ENCODE results near the gene EIF3F.
A peak's percentile ranks its signal among the peaks of the same experiment; 100 is the strongest.

The EIF3F gene

GRCh38 chr11:7999795-8000194, 12.7 kb downstream of the EIF3F start:
- no peaks in the 10 kb centered on the region for H3K4me1 Mint-ChIP-seq
- H3K27ac Mint-ChIP-seq: no peak overlapping the region
- peaks cover 57% of the 10 kb centered on the region for H3K36me3 Mint-ChIP-seq (ENCODE audit: low read depth)
- no peak overlapping the region for H3K4me3 Mint-ChIP-seq
- no peak for TF ChIP-seq CTCF (IDR thresholded peaks at IDR 0.05)
- DNase-seq: no peak
- peaks cover 5% of the 10 kb centered on the region for H3K27me3 Mint-ChIP-seq (ENCODE audit: low read depth, poor library complexity)
- no peaks in the 10 kb centered on the region for H3K9me3 Mint-ChIP-seq

- no peak for DNase-seq
- Mint-ChIP-seq H3K4me1 (no peaks in the 10 kb centered on the region), H3K27ac (peak overlapping the region; percentile 5), H3K9me3 (no peaks in the 10 kb centered on the region), H3K4me3 (no peak overlapping the region), H3K27me3 (ENCODE audit: low read depth, poor library complexity) (peaks cover 8% of the 10 kb centered on the region), H3K36me3 (ENCODE audit: low read depth) (peaks cover 51% of the 10 kb centered on the region)
- TF ChIP-seq CTCF (IDR thresholded peaks at IDR 0.05): no peak
Observed at GRCh38 chr11:8000390-8000789, 13.3 kb downstream of the EIF3F start.

GRCh38 chr11:8002676-8003075, 15.5 kb downstream of the EIF3F start:
- Mint-ChIP-seq H3K27me3 (ENCODE audit: low read depth, poor library complexity) (peaks cover 12% of the 10 kb centered on the region), H3K36me3 (ENCODE audit: low read depth) (peaks cover 29% of the 10 kb centered on the region), H3K27ac (no peak overlapping the region), H3K9me3 (no peaks in the 10 kb centered on the region), H3K4me1 (no peaks in the 10 kb centered on the region), H3K4me3 (no peak overlapping the region)
- TF ChIP-seq CTCF (IDR thresholded peaks at IDR 0.05): no peak
- no peak for DNase-seq

- H3K4me3 Mint-ChIP-seq: no peak overlapping the region
- H3K4me1 Mint-ChIP-seq: no peaks in the 10 kb centered on the region
- TF ChIP-seq CTCF (IDR thresholded peaks at IDR 0.05): no peak
- peaks cover 26% of the 10 kb centered on the region for H3K36me3 Mint-ChIP-seq (ENCODE audit: low read depth)
- H3K27me3 Mint-ChIP-seq (ENCODE audit: low read depth, poor library complexity): peaks cover 12% of the 10 kb centered on the region
- no peaks in the 10 kb centered on the region for H3K9me3 Mint-ChIP-seq
- no peak overlapping the region for H3K27ac Mint-ChIP-seq
- DNase-seq: no peak
Observed at GRCh38 chr11:8003187-8003586, 16.1 kb downstream of the EIF3F start.

- Mint-ChIP-seq H3K27me3 (ENCODE audit: low read depth, poor library complexity) (peaks cover 12% of the 10 kb centered on the region), H3K9me3 (no peaks in the 10 kb centered on the region), H3K36me3 (ENCODE audit: low read depth) (peaks cover 18% of the 10 kb centered on the region), H3K4me3 (no peak overlapping the region), H3K4me1 (no peaks in the 10 kb centered on the region), H3K27ac (no peak overlapping the region)
- no peak for TF ChIP-seq CTCF (IDR thresholded peaks at IDR 0.05)
- DNase-seq: no peak
Observed at GRCh38 chr11:8004008-8004407, 16.9 kb downstream of the EIF3F start.

- no peak overlapping the region for H3K4me3 Mint-ChIP-seq
- H3K27ac Mint-ChIP-seq: no peak overlapping the region
- peaks cover 20% of the 10 kb centered on the region for H3K27me3 Mint-ChIP-seq (ENCODE audit: low read depth, poor library complexity)
- H3K36me3 Mint-ChIP-seq (ENCODE audit: low read depth): peaks cover 3% of the 10 kb centered on the region
- no peak for TF ChIP-seq CTCF (IDR thresholded peaks at IDR 0.05)
- no peak for DNase-seq
- H3K4me1 Mint-ChIP-seq: no peaks in the 10 kb centered on the region
- H3K9me3 Mint-ChIP-seq: no peaks in the 10 kb centered on the region
Observed at GRCh38 chr11:8005556-8005955, 18.4 kb downstream of the EIF3F start.

All from nephron progenitor cell (in vitro differentiated cells).